ENCODE data around the gene IPO9.

DNA sequence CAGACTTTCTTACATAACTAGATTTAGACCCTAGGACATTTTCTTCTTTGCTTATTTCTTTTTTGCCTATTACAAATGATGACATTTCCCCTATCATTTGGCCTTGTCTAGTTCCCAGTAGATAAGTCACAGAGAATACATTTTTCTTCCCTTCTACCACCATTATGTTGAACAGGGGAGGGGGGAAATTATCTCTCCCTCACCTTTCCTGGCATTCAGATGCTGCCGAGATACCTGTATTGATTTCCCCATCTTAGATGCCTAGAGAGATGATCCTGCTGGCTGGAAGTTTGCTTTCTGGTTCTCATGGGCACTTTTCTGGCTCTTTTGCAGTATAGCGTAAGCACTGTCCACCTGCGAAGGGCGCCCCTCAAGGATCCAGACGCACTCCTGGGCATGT, 5.7 kb downstream of the IPO9 start:
- TF ChIP-seq, protein P1, sequence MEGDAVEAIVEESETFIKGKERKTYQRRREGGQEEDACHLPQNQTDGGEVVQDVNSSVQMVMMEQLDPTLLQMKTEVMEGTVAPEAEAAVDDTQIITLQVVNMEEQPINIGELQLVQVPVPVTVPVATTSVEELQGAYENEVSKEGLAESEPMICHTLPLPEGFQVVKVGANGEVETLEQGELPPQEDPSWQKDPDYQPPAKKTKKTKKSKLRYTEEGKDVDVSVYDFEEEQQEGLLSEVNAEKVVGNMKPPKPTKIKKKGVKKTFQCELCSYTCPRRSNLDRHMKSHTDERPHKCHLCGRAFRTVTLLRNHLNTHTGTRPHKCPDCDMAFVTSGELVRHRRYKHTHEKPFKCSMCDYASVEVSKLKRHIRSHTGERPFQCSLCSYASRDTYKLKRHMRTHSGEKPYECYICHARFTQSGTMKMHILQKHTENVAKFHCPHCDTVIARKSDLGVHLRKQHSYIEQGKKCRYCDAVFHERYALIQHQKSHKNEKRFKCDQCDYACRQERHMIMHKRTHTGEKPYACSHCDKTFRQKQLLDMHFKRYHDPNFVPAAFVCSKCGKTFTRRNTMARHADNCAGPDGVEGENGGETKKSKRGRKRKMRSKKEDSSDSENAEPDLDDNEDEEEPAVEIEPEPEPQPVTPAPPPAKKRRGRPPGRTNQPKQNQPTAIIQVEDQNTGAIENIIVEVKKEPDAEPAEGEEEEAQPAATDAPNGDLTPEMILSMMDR (IDR thresholded peaks at IDR 0.05; ENCODE audit: low read depth, low read length): no peak
- TF ChIP-seq, protein P2, sequence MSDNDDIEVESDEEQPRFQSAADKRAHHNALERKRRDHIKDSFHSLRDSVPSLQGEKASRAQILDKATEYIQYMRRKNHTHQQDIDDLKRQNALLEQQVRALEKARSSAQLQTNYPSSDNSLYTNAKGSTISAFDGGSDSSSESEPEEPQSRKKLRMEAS (IDR thresholded peaks at IDR 0.05; ENCODE audit: low read depth, low read length): no peak
